H9 (cell line): Measurements from ENCODE around the gene ENOX2. TPM values are rescaled to one million over a fixed set of nuclear protein-coding genes. Genes with fewer than 3 reads are reported as not detected.

Experiments
- DNase-seq: peaks from one replicate; pipeline ENCODE4 v3.0.0-alpha.2; 2017
- H2AFZ ChIP-seq: one replicate; pipeline ENCODE4 v1.6.1; 2013; ENCODE audit warnings: mild to moderate bottlenecking, low read length, control low read depth, moderate library complexity
- H2AK5ac ChIP-seq: 2 replicates; pipeline ENCODE4 v1.6.1; 2013; ENCODE audit warnings: low read length, control low read depth, mixed read lengths; ENCODE audit not compliant: insufficient read length
- H2BK120ac ChIP-seq: one replicate; pipeline ENCODE4 v1.6.1; 2013; ENCODE audit warnings: low read depth, mild to moderate bottlenecking, low read length, control low read depth, inconsistent platforms; ENCODE audit not compliant: poor library complexity, severe bottlenecking
- H2BK12ac ChIP-seq: 2 replicates; pipeline ENCODE4 v1.6.1; 2013; ENCODE audit warnings: low read length, control low read depth, mixed read lengths, low read depth; ENCODE audit not compliant: insufficient read length
- H2BK15ac ChIP-seq: 2 replicates; pipeline ENCODE4 v1.6.1; 2013; ENCODE audit warnings: low read depth, low read length, control low read depth
- H2BK20ac ChIP-seq: one replicate; pipeline ENCODE4 v1.6.1; 2013; ENCODE audit warnings: low read depth, mild to moderate bottlenecking, low read length, control low read depth, inconsistent platforms; ENCODE audit not compliant: poor library complexity, severe bottlenecking
- H2BK5ac ChIP-seq: 2 replicates; pipeline ENCODE4 v1.6.1; 2013; ENCODE audit warnings: low read length, control low read depth, mixed read lengths; ENCODE audit not compliant: insufficient read length
- H3K14ac ChIP-seq: 2 replicates; pipeline ENCODE4 v1.6.1; 2013; ENCODE audit warnings: low read length, control low read depth; ENCODE audit not compliant: insufficient read depth
- H3K18ac ChIP-seq: 2 replicates; pipeline ENCODE4 v1.6.1; 2013; ENCODE audit warnings: low read depth, mild to moderate bottlenecking, mixed read lengths, low read length, control low read depth; ENCODE audit not compliant: insufficient read length
- H3K23ac ChIP-seq: 2 replicates; pipeline ENCODE4 v1.6.1; 2013; ENCODE audit warnings: low read length, control low read depth, mixed read lengths, low read depth; ENCODE audit not compliant: insufficient read length
- H3K23me2 ChIP-seq: 2 replicates; pipeline ENCODE4 v1.6.1; 2013; ENCODE audit warnings: low read depth, mild to moderate bottlenecking, mixed read lengths, low read length, control low read depth; ENCODE audit not compliant: insufficient read length, poor library complexity, severe bottlenecking
- H3K27ac ChIP-seq: 2 replicates; pipeline ENCODE4 v1.5.1; 2013; ENCODE audit warnings: low read length, control low read depth, mixed read lengths, low read depth; ENCODE audit not compliant: insufficient read length
- H3K27me3 ChIP-seq: 2 replicates; pipeline ENCODE4 v1.6.1; 2013; ENCODE audit warnings: low read length, control low read depth, inconsistent platforms; ENCODE audit not compliant: insufficient read depth
- H3K4ac ChIP-seq: 2 replicates; pipeline ENCODE4 v1.6.1; 2013; ENCODE audit warnings: low read depth, mild to moderate bottlenecking, control low read depth, inconsistent platforms, low read length, moderate library complexity
- H3K4me1 ChIP-seq: 2 replicates; pipeline ENCODE4 v1.6.1; 2013; ENCODE audit warnings: low read length, control low read depth, inconsistent platforms; ENCODE audit not compliant: insufficient read depth
- H3K4me2 ChIP-seq: 2 replicates; pipeline ENCODE4 v1.6.1; 2013; ENCODE audit warnings: low read length, control low read depth, mixed read lengths; ENCODE audit not compliant: insufficient read length, insufficient read depth
- H3K56ac ChIP-seq: 2 replicates; pipeline ENCODE4 v1.6.1; 2013; ENCODE audit warnings: low read depth, mild to moderate bottlenecking, mixed read lengths, low read length, control low read depth; ENCODE audit not compliant: insufficient read length
- H3K79me1 ChIP-seq: 2 replicates; pipeline ENCODE4 v1.6.1; 2013; ENCODE audit warnings: low read depth, mild to moderate bottlenecking, moderate library complexity, low read length, control low read depth, inconsistent platforms; ENCODE audit not compliant: insufficient read depth, poor library complexity, severe bottlenecking
- H3K79me2 ChIP-seq: 2 replicates; pipeline ENCODE4 v1.6.1; 2013; ENCODE audit warnings: low read length, control low read depth, inconsistent platforms; ENCODE audit not compliant: insufficient read depth
- H3K9ac ChIP-seq: 2 replicates; pipeline ENCODE4 v1.6.1; 2013; ENCODE audit warnings: low read length, control low read depth, mixed read lengths; ENCODE audit not compliant: insufficient read length; ENCODE audit errors: extremely low read depth
- H3K9me3 ChIP-seq: one replicate; pipeline ENCODE4 v1.6.1; 2013; ENCODE audit warnings: low read depth, low read length, inconsistent platforms; ENCODE audit not compliant: control insufficient read depth
- H3T11ph ChIP-seq: one replicate; pipeline ENCODE4 v1.6.1; 2013; ENCODE audit warnings: mild to moderate bottlenecking, low read length, control low read depth, inconsistent platforms
- H4K20me1 ChIP-seq: one replicate; pipeline ENCODE4 v1.6.1; 2013; ENCODE audit not compliant: control insufficient read depth, insufficient read length, insufficient read depth
- H4K5ac ChIP-seq: 2 replicates; pipeline ENCODE4 v1.6.1; 2013; ENCODE audit warnings: low read depth, mild to moderate bottlenecking, mixed read lengths, low read length, control low read depth; ENCODE audit not compliant: insufficient read length
- H4K8ac ChIP-seq: replicated peaks from 2 replicates; pipeline ENCODE4 v1.6.1; 2013; ENCODE audit warnings: low read length, control low read depth, mixed read lengths, low read depth; ENCODE audit not compliant: insufficient read length
- H4K91ac ChIP-seq: 2 replicates; pipeline ENCODE4 v1.6.1; 2013; ENCODE audit warnings: low read depth, mild to moderate bottlenecking, moderate library complexity, mixed read lengths, low read length, control low read depth; ENCODE audit not compliant: insufficient read length
- H3K27ac Mint-ChIP-seq, 3 experiments: 2 replicates in 2 of 3; 3 replicates in 1 of 3; pipeline ENCODE4 v1.8.0; 2020 to 2021; ENCODE audit warnings: mixed read lengths in 3 of 3, mild to moderate bottlenecking in 1 of 3, moderate library complexity in 1 of 3
- H3K27me3 Mint-ChIP-seq: 2 replicates; pipeline ENCODE4 v1.8.0; 2021; ENCODE audit warnings: low read depth, mild to moderate bottlenecking, moderate library complexity, mixed read lengths
- H3K36me3 Mint-ChIP-seq, 3 experiments: 2 replicates in 2 of 3; 3 replicates in 1 of 3; pipeline ENCODE4 v1.8.0; 2020 to 2021; ENCODE audit warnings: low read depth in 3 of 3, mixed read lengths in 3 of 3; ENCODE audit not compliant: insufficient read depth in 1 of 3
- H3K4me1 Mint-ChIP-seq, 2 experiments: 2 replicates each; pipeline ENCODE4 v1.8.0; 2020; ENCODE audit warnings: mixed read lengths in 2 of 2
- H3K4me3 Mint-ChIP-seq, 2 experiments: 2 replicates in 1 of 2; 3 replicates in 1 of 2; pipeline ENCODE4 v1.8.0; 2020 to 2021; ENCODE audit warnings: mild to moderate bottlenecking in 2 of 2, mixed read lengths in 2 of 2, moderate library complexity in 1 of 2
- H3K9me3 Mint-ChIP-seq, 2 experiments: 2 replicates in 1 of 2; 3 replicates in 1 of 2; pipeline ENCODE4 v1.8.0; 2020; ENCODE audit warnings: mild to moderate bottlenecking in 2 of 2, mixed read lengths in 2 of 2, moderate library complexity in 1 of 2
- WGBS: extraction: QIAGEN DNeasy Blood & Tissue Kit; methylation state at CpG from one replicate; pipeline ENCODE4 v1.1.7; 2013; ENCODE audit warnings: missing lambda C conversion rate, low lambda C conversion rate, mixed read lengths; ENCODE audit not compliant: insufficient read length; ENCODE audit errors: extremely low coverage; 5-methylcytosine and 5-hydroxymethylcytosine counted together
- total RNA-seq: library from RNA; stranded (reverse); gene quantifications from 2 replicates; pipeline ENCODE4 v1.2.1, GENCODE V29; 2021
- TF ChIP-seq, protein P1 (sequence below): fragments of 200-600 bp; sonication (generic); conservative IDR thresholded peaks from 3 replicates; pipeline ENCODE4 v1.8.0; 2021; ENCODE audit warnings: antibody characterized with exemption, mild to moderate bottlenecking

ENOX2 gene
- total RNA-seq, 1 experiment from 2014 or later = 17.7 TPM

DNA sequence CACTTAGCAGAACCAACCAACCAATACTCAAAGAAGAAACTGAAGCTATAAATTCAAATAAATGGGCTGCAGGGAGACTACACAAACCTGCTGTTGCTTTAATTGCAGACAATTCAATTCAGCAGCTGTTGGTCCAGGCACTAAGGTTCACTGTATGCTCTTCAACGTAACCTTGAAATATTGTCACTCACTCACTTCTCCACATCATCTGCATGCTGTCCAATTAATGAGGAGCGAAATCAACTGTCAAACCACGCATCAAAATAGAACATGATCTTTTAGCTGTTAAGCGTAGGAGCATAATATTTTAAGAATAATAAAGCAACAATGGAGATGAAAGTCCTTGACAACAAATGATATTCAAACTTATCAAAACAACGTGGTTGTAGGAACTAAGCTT lies 17.0 kb downstream of the ENOX2 start:
- no peaks in the 10 kb centered on the region for H3K27me3 ChIP-seq
- H3K18ac ChIP-seq = no peak overlapping the region
- H3K79me2 ChIP-seq = no peaks in the 10 kb centered on the region
- H3K9ac ChIP-seq = no peak overlapping the region
- H3K27me3 Mint-ChIP-seq = no peaks in the 10 kb centered on the region
- H4K8ac ChIP-seq = no peak overlapping the region
- no peaks in the 10 kb centered on the region for H3K9me3 ChIP-seq
- no peak overlapping the region for H2BK120ac ChIP-seq
- no peak overlapping the region for H3K4me3 Mint-ChIP-seq
- H3K4me1 Mint-ChIP-seq = peaks cover 7 to 24% of the 10 kb centered on the region in 2 experiments
- no peak overlapping the region for H3K27ac Mint-ChIP-seq
- no peak overlapping the region for H3K4me2 ChIP-seq
- no peak overlapping the region for H4K91ac ChIP-seq
- H2AFZ ChIP-seq = no peak overlapping the region
- TF ChIP-seq, protein P1, sequence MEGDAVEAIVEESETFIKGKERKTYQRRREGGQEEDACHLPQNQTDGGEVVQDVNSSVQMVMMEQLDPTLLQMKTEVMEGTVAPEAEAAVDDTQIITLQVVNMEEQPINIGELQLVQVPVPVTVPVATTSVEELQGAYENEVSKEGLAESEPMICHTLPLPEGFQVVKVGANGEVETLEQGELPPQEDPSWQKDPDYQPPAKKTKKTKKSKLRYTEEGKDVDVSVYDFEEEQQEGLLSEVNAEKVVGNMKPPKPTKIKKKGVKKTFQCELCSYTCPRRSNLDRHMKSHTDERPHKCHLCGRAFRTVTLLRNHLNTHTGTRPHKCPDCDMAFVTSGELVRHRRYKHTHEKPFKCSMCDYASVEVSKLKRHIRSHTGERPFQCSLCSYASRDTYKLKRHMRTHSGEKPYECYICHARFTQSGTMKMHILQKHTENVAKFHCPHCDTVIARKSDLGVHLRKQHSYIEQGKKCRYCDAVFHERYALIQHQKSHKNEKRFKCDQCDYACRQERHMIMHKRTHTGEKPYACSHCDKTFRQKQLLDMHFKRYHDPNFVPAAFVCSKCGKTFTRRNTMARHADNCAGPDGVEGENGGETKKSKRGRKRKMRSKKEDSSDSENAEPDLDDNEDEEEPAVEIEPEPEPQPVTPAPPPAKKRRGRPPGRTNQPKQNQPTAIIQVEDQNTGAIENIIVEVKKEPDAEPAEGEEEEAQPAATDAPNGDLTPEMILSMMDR = no peak
- H3K23me2 ChIP-seq = no peaks in the 10 kb centered on the region
- WGBS = no CpG with 5 or more reads among the region's 5 CpGs
- no peak overlapping the region for H3K14ac ChIP-seq
- H4K20me1 ChIP-seq = no peaks in the 10 kb centered on the region
- no peak overlapping the region for H2BK20ac ChIP-seq
- no peak overlapping the region for H3K27ac ChIP-seq
- no peak overlapping the region for H2BK5ac ChIP-seq
- no peak overlapping the region for H2BK12ac ChIP-seq
- no peaks in the 10 kb centered on the region for H3K79me1 ChIP-seq
- no peak overlapping the region for H3K4ac ChIP-seq
- H3K23ac ChIP-seq = no peak overlapping the region
- no peak overlapping the region for H3T11ph ChIP-seq
- H3K4me1 ChIP-seq = no peaks in the 10 kb centered on the region
- no peaks in the 10 kb centered on the region for H3K9me3 Mint-ChIP-seq
- H2BK15ac ChIP-seq = no peak overlapping the region
- no peak for DNase-seq
- no peak overlapping the region for H4K5ac ChIP-seq
- no peak overlapping the region for H3K56ac ChIP-seq
- H2AK5ac ChIP-seq = no peak overlapping the region
- H3K36me3 Mint-ChIP-seq = no peaks in the 10 kb centered on the region
